GM15510 (cell line): ENCODE measurements around the gene VPS18.

ENCODE experiments used
- POLR2A ChIP-seq: IDR thresholded peaks from 3 replicates; pipeline ENCODE4 v1.6.1; 2011; ENCODE audit warnings: borderline replicate concordance; ENCODE audit not compliant: insufficient read length; ENCODE audit errors: extremely low read depth

VPS18 gene

GRCh38 chr15:40934457-40934856 lies 40.2 kb downstream of the VPS18 start:
- TF ChIP-seq POLR2A, result no peak

- TF ChIP-seq POLR2A, result no peak
Measured at GRCh38 chr15:40936234-40936708, 42.0 kb downstream of the VPS18 start.

- no peak for TF ChIP-seq POLR2A
Measured at GRCh38 chr15:40936709-40937666, 42.7 kb downstream of the VPS18 start.

GRCh38 chr15:40937762-40938535 lies 43.7 kb downstream of the VPS18 start:
- no peak for TF ChIP-seq POLR2A

GRCh38 chr15:40938536-40938870 lies 44.3 kb downstream of the VPS18 start:
- TF ChIP-seq POLR2A, result no peak

GRCh38 chr15:40940296-40940801 lies 46.1 kb downstream of the VPS18 start:
- TF ChIP-seq POLR2A, result no peak

- TF ChIP-seq POLR2A, result no peak
Measured at GRCh38 chr15:40941068-40941527, 46.8 kb downstream of the VPS18 start.

GRCh38 chr15:40941528-40942336 lies 47.5 kb downstream of the VPS18 start:
- peak; percentile 57 for TF ChIP-seq POLR2A

GRCh38 chr15:40942337-40942854 lies 48.1 kb downstream of the VPS18 start:
- no peak for TF ChIP-seq POLR2A

- TF ChIP-seq POLR2A, result no peak
Measured at GRCh38 chr15:40942878-40943277, 48.6 kb downstream of the VPS18 start.

GRCh38 chr15:40943764-40944365 lies 49.6 kb downstream of the VPS18 start:
- no peak for TF ChIP-seq POLR2A

- TF ChIP-seq POLR2A, result no peak
Measured at GRCh38 chr15:40944510-40945296, 50.5 kb downstream of the VPS18 start.

- no peak for TF ChIP-seq POLR2A
Measured at GRCh38 chr15:40948706-40949473, 54.6 kb downstream of the VPS18 start.

GRCh38 chr15:40949756-40950207 lies 55.5 kb downstream of the VPS18 start:
- no peak for TF ChIP-seq POLR2A
